Hepatocyte (in vitro differentiated cells): Measurements from ENCODE around the gene CPVL. TPM values are rescaled to one million over a fixed set of nuclear protein-coding genes. Genes with fewer than 3 reads are reported as not detected.

Source experiments
- DNase-seq: peaks from one replicate; pipeline ENCODE4 v3.0.0-alpha.2; 2016; ENCODE audit warnings: low spot score
- H2AFZ ChIP-seq: fragments of 200-600 bp; sonication (generic); 2 replicates; pipeline ENCODE4 v1.6.0; 2016; ENCODE audit warnings: antibody characterized with exemption, mild to moderate bottlenecking
- H3K27ac ChIP-seq: fragments of 200-600 bp; sonication (generic); 2 replicates; pipeline ENCODE4 v1.5.1; 2016; ENCODE audit warnings: mild to moderate bottlenecking
- H3K27me3 ChIP-seq: fragments of 200-600 bp; sonication (generic); 2 replicates; pipeline ENCODE4 v1.6.1; 2016
- H3K36me3 ChIP-seq: fragments of 200-600 bp; sonication (generic); replicated peaks from 2 replicates; pipeline ENCODE4 v1.5.1; 2016; ENCODE audit warnings: low read depth; ENCODE audit not compliant: insufficient read depth
- H3K4me1 ChIP-seq: fragments of 200-600 bp; sonication (generic); 2 replicates; pipeline ENCODE4 v1.5.1; 2016; ENCODE audit warnings: mild to moderate bottlenecking, moderate library complexity; ENCODE audit not compliant: insufficient read depth
- H3K4me2 ChIP-seq: fragments of 200-600 bp; sonication (generic); 2 replicates; pipeline ENCODE4 v1.6.0; 2016
- H3K4me3 ChIP-seq: fragments of 200-600 bp; sonication (generic); 2 replicates; pipeline ENCODE4 v1.5.1; 2016; ENCODE audit warnings: mild to moderate bottlenecking
- H3K79me2 ChIP-seq: fragments of 200-600 bp; sonication (generic); 2 replicates; pipeline ENCODE4 v1.6.0; 2017; ENCODE audit warnings: mild to moderate bottlenecking
- H3K9me2 ChIP-seq: fragments of 200-600 bp; sonication (generic); replicated peaks from 2 replicates; pipeline ENCODE4 v1.6.0; 2017; ENCODE audit warnings: mild to moderate bottlenecking; ENCODE audit not compliant: insufficient read depth
- H3K9me3 ChIP-seq: fragments of 200-600 bp; sonication (generic); 2 replicates; pipeline ENCODE4 v1.5.1; 2016; ENCODE audit warnings: low read depth, mild to moderate bottlenecking
- H4K20me1 ChIP-seq: fragments of 200-600 bp; sonication (generic); 2 replicates; pipeline ENCODE4 v1.6.0; 2016; ENCODE audit warnings: mild to moderate bottlenecking; ENCODE audit not compliant: insufficient read depth, poor library complexity, severe bottlenecking
- CTCF ChIP-seq: fragments of 200-600 bp; sonication (generic); IDR thresholded peaks from 2 replicates; pipeline ENCODE4 v1.5.1; 2016; ENCODE audit warnings: antibody characterized with exemption, mild to moderate bottlenecking; ENCODE audit not compliant: poor library complexity
- EZH2 ChIP-seq: fragments of 200-600 bp; sonication (generic); IDR thresholded peaks from 2 replicates; pipeline ENCODE4 v1.6.1; 2016; ENCODE audit warnings: antibody characterized with exemption, mild to moderate bottlenecking, borderline replicate concordance
- EZH2phosphoT487 ChIP-seq: fragments of 200-600 bp; sonication (generic); IDR thresholded peaks from one replicate; pipeline ENCODE4 v1.6.1; 2018; ENCODE audit warnings: antibody characterized with exemption, mild to moderate bottlenecking, low read depth, moderate library complexity; ENCODE audit not compliant: unreplicated experiment, severe bottlenecking
- WGBS: methylation state at CpG from one replicate; pipeline ENCODE4 v1.1.6; 2016; ENCODE audit warnings: low lambda C conversion rate; ENCODE audit errors: missing lambda C conversion rate; 5-methylcytosine and 5-hydroxymethylcytosine counted together
- polyA plus RNA-seq: library from polyadenylated mRNA; unstranded; fragments of >200 nt; fragmentation: Nextera tagmentation; extraction: Ambion mirVana; gene quantifications from 2 replicates; pipeline ENCODE4 v1.2.1, GENCODE V29; 2016
- total RNA-seq: library from RNA; depleted of rRNA; stranded (reverse); fragments of >200 nt; gene quantifications from 2 replicates; pipeline ENCODE4 v1.2.3, GENCODE V29; 2014

Gene CPVL
- total and polyA plus RNA-seq, 2 experiments from 2014 or later, result 26.2 to 36.3 TPM

GRCh38 chr7:28976022-28976421 is 170.3 kb downstream of the CPVL start:
- H3K4me3 ChIP-seq, result no peak overlapping the region
- 91% methylated on average over 3 of the region's 3 CpGs for WGBS
- TF ChIP-seq EZH2phosphoT487 (no peak), EZH2 (no peak), CTCF (no peak)

GRCh38 chr7:28973591-28973990 is 172.7 kb downstream of the CPVL start:
- TF ChIP-seq EZH2 (no peak), CTCF (no peak), EZH2phosphoT487 (no peak)
- no peaks in the 10 kb centered on the region for H3K9me2 ChIP-seq
- H3K27me3 ChIP-seq, result no peaks in the 10 kb centered on the region
- no peaks in the 10 kb centered on the region for H3K9me3 ChIP-seq
- DNase-seq, result no peak
- H3K36me3 ChIP-seq, result no peaks in the 10 kb centered on the region
- no peak overlapping the region for H2AFZ ChIP-seq
- H3K79me2 ChIP-seq, result no peaks in the 10 kb centered on the region
- WGBS, result 95% methylated on average over 3 of the region's 3 CpGs
- no peaks in the 10 kb centered on the region for H4K20me1 ChIP-seq
- no peak overlapping the region for H3K4me3 ChIP-seq
- H3K4me2 ChIP-seq, result no peak overlapping the region
- no peaks in the 10 kb centered on the region for H3K4me1 ChIP-seq
- no peak overlapping the region for H3K27ac ChIP-seq

More at GRCh38 chr7:28976022-28976421, 170.3 kb downstream of the CPVL start:
- H3K9me3 ChIP-seq, result no peaks in the 10 kb centered on the region
- H3K79me2 ChIP-seq, result no peaks in the 10 kb centered on the region
- H3K27me3 ChIP-seq, result no peaks in the 10 kb centered on the region
- H4K20me1 ChIP-seq, result no peaks in the 10 kb centered on the region
- H3K27ac ChIP-seq, result no peak overlapping the region
- peaks cover 5% of the 10 kb centered on the region for H3K4me1 ChIP-seq
- H2AFZ ChIP-seq, result no peak overlapping the region
- H3K9me2 ChIP-seq, result no peaks in the 10 kb centered on the region
- DNase-seq, result no peak
- no peak overlapping the region for H3K4me2 ChIP-seq
- H3K36me3 ChIP-seq, result no peaks in the 10 kb centered on the region

- no peak overlapping the region for H2AFZ ChIP-seq
- H3K27ac ChIP-seq, result no peak overlapping the region
- TF ChIP-seq CTCF (no peak), EZH2phosphoT487 (no peak), EZH2 (no peak)
- H3K9me3 ChIP-seq, result no peaks in the 10 kb centered on the region
- DNase-seq, result no peak
- H3K27me3 ChIP-seq, result peaks cover 2% of the 10 kb centered on the region
- 73% methylated on average over 2 of the region's 2 CpGs for WGBS
- no peak overlapping the region for H3K4me2 ChIP-seq
- no peaks in the 10 kb centered on the region for H3K36me3 ChIP-seq
- H3K4me1 ChIP-seq, result no peaks in the 10 kb centered on the region
- no peaks in the 10 kb centered on the region for H3K79me2 ChIP-seq
- no peaks in the 10 kb centered on the region for H4K20me1 ChIP-seq
- H3K9me2 ChIP-seq, result no peaks in the 10 kb centered on the region
- no peak overlapping the region for H3K4me3 ChIP-seq
These were observed 182.3 kb downstream of the CPVL start for GRCh38 chr7:28964056-28964455.

- no peak for DNase-seq
- Histone ChIP-seq H3K79me2 (no peaks in the 10 kb centered on the region), H3K27me3 (peaks cover 20% of the 10 kb centered on the region), H3K9me3 (no peaks in the 10 kb centered on the region), H2AFZ (no peak overlapping the region), H3K4me3 (no peak overlapping the region), H4K20me1 (no peaks in the 10 kb centered on the region), H3K36me3 (no peaks in the 10 kb centered on the region), H3K4me2 (no peak overlapping the region), H3K4me1 (peaks cover 15% of the 10 kb centered on the region), H3K27ac (no peak overlapping the region), H3K9me2 (no peaks in the 10 kb centered on the region)
- no peak for TF ChIP-seq EZH2
- TF ChIP-seq CTCF, result no peak
- 76% methylated on average over 5 of the region's 5 CpGs for WGBS
These were observed 184.4 kb downstream of the CPVL start for GRCh38 chr7:28961972-28962371.
